T-helper 1 cell (primary cell): Measurements from ENCODE around the gene ABTB1.
"Not testable (repeated sequence)": the region's sequence is repeated elsewhere in the genome, so short reads cannot be mapped to it uniquely, and the experiment has no call there.

Experiments used
- DNase-seq, 5 donors: peaks; one replicate each; pipeline ENCODE4 v3.0.0-alpha.2; 2012 to 2020

Gene ABTB1

GRCh38 chr3:127673191-127674100 is 694 bp downstream of the ABTB1 start:
- DNase-seq = peak; percentile 40 to 54 (median 51)

GRCh38 chr3:127674101-127674721 is 1.5 kb downstream of the ABTB1 start:
- peak in 1 of 5 donors; percentile 11 for DNase-seq

GRCh38 chr3:127674790-127675189 is 2.0 kb downstream of the ABTB1 start:
- DNase-seq = no peak

GRCh38 chr3:127675651-127676391 is 3.1 kb downstream of the ABTB1 start:
- DNase-seq = peak in 1 of 5 donors; percentile 8

- DNase-seq = no peak
Measured at GRCh38 chr3:127676456-127676855, 3.7 kb downstream of the ABTB1 start.

- peak in 1 of 5 donors; percentile 9 for DNase-seq
Measured at GRCh38 chr3:127676921-127677351, 4.2 kb downstream of the ABTB1 start.

GRCh38 chr3:127677541-127678314 is 5.0 kb downstream of the ABTB1 start:
- DNase-seq = peak in 1 of 5 donors; percentile 8

GRCh38 chr3:127678315-127678599 is 5.5 kb downstream of the ABTB1 start:
- no peak for DNase-seq

GRCh38 chr3:127678611-127679533 is 6.1 kb downstream of the ABTB1 start:
- DNase-seq = no peak

GRCh38 chr3:127679534-127680145 is 6.9 kb downstream of the ABTB1 start:
- peak in 1 of 5 donors; percentile 10 for DNase-seq

- DNase-seq = no peak
Measured at GRCh38 chr3:127680146-127680661, 7.5 kb downstream of the ABTB1 start.

- DNase-seq = no peak
Measured at GRCh38 chr3:127680798-127681221, 8.1 kb downstream of the ABTB1 start.

GRCh38 chr3:127682175-127682554 is 9.4 kb downstream of the ABTB1 start:
- not testable (repeated sequence) for DNase-seq

- no peak for DNase-seq
Measured at GRCh38 chr3:127682561-127682960, 9.8 kb downstream of the ABTB1 start.

GRCh38 chr3:127684871-127685707 is 12.3 kb downstream of the ABTB1 start:
- DNase-seq = peak in 1 of 5 donors; percentile 8

- DNase-seq = no peak
Measured at GRCh38 chr3:127685708-127686511, 13.2 kb downstream of the ABTB1 start.

GRCh38 chr3:127686512-127686894 is 13.8 kb downstream of the ABTB1 start:
- DNase-seq = no peak

- DNase-seq = no peak
Measured at GRCh38 chr3:127687228-127687737, 14.5 kb downstream of the ABTB1 start.

GRCh38 chr3:127688022-127688415 is 15.3 kb downstream of the ABTB1 start:
- no peak for DNase-seq
